ENCODE data around the gene L3MBTL2.

The L3MBTL2 gene

DNA sequence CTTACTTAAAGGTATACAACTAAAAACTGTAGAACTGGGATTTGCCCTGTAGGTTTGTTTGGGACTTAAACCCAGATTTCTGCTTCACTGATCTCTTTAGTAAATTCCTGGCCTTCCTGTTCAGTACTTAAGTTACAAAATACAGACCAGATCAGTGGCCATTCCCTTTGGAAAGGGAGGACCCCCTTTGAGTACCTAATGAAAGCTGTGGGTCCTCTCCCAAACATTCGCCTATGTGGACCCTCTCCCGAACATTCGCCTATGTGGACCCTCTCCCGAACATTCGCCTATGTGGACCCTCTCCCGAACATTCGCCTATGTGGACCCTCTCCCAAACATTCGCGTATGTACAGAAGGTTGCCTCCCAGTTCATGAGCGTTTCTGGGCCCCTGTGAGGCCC, 10.3 kb downstream of the L3MBTL2 start:
- no peak for DNase-seq (ENCODE audit: low read depth in 2 of 2)

GRCh38 chr22:41215926-41216325, 10.8 kb downstream of the L3MBTL2 start:
- no peak for DNase-seq (ENCODE audit: low read depth in 2 of 2)

DNA sequence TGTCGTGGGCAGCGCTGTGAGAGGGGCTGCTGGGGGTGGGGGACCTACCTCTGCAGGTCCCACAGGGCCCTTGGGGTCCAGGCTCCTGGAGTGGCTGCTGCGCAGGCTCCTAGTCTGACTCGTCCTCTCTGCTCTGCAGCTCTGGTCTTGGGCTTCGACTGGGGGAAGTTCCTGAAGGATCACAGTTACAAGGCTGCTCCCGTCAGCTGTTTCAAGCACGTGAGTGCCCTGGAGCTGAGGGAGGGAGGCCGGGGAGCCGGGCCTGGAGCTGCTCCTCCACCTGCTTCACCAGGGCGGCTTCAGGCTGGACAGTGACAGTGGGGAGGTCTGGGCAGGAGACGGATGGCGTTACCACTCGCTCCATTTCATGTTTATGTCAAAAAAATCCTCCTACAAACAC, 11.9 kb downstream of the L3MBTL2 start:
- DNase-seq (ENCODE audit: low read depth in 2 of 2), result no peak

DNA sequence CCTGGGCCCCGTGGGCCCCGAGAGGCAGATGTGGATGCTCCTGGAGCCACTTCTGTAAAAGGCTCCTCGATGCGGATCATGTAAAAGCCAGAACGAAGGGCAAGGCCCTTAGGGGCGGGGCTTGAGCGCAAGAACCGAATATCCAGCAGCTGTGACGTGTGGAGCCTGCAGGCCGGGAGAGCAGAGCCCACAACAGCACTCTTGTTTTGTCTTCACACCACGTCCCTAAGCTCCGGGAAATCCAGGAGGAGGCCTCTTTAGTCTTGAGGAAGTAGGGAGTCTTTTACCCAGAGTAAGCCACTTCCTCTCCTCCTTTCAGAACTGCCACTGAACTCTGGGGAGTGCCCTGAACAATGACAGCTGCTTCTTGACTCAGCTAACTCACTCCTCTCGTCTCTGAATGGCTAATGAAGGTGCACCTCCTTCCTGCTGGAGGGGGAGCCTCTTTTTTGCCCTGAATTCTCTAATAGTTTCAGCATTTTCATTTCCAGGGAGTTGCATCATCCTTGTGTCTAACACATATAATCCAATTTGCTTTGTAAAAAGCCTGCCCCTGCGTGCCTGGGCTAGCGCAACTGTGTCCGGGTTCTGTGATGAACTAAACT, 12.5 kb downstream of the L3MBTL2 start:
- no peak for DNase-seq (ENCODE audit: low read depth in 2 of 2)

GRCh38 chr22:41222846-41223507, 17.9 kb downstream of the L3MBTL2 start:
- no peak for DNase-seq (ENCODE audit: low read depth in 2 of 2)

- DNase-seq (ENCODE audit: low read depth in 2 of 2), result no peak
These were observed 18.4 kb downstream of the L3MBTL2 start for GRCh38 chr22:41223535-41223934.

- DNase-seq (ENCODE audit: low read depth in 2 of 2), result no peak
These were observed 21.9 kb downstream of the L3MBTL2 start for GRCh38 chr22:41226723-41227655.

- DNase-seq (ENCODE audit: low read depth in 2 of 2), result no peak
These were observed 24.1 kb downstream of the L3MBTL2 start for GRCh38 chr22:41229215-41229614.

- DNase-seq (ENCODE audit: low read depth in 2 of 2), result no peak
These were observed 24.8 kb downstream of the L3MBTL2 start for GRCh38 chr22:41229730-41230400.

DNA sequence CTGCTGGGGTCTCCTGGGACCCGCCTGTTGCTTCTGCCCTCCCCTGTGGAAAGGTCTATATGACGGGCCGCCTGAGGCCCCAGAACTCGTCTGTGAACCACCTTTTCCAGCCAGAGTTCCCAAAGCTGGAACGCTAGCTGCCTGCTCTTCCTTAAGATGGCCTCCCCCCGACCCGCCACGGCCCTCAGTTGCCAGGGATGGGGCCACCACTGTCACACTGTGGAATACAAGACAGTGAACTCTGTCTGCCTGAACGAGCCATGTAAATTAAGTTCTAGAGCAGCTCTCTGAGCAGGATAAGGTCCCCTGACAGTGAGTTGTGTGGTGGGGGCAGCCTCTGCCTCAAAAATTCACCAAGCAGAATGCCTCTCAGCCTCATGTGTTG, 25.3 kb downstream of the L3MBTL2 start:
- no peak for DNase-seq (ENCODE audit: low read depth in 2 of 2)

GRCh38 chr22:41231369-41231768, 26.3 kb downstream of the L3MBTL2 start:
- no peak for DNase-seq (ENCODE audit: low read depth in 2 of 2)

DNA sequence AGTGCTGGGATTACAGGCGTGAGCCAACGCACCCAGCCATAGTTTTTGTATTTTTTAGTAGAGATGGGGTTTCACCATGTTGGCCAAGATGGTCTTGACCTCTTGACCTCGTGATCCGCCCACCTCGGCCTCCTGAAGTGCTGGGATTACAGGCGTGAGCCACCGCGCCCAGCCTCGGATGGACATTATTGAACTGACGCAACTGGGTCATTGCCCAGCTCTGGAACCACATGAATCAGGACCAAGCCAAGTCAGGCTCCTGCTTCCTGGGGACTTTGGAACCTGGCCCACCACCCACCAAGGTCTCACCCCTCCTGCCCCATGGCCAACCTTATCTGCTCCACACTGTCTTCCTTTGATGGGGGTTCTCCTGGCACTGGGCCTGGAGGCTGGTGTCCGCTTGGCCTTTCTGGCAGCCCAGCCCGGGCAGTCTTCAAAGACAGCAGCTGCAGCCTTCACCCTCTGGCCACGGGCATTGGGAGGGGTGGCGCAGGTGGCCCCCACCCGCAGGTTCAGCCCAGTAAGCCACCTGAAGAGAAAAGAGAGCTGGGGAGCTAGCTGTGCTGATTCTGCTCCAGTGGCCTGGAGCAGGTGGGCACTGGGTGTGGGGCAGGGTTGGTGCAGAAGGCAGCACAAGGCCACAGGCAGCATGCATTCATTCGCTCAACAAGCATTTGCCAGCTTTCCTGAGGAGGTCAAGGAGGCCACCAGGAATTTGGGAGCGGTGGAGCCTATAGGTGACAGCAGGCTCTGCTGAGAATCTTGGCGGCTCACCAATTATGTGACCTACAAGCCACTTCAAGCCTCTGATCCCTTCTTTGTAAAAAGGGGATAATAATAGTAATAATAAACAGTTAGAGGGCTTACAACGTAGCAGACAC, 29.9 kb downstream of the L3MBTL2 start:
- no peak for DNase-seq (ENCODE audit: low read depth in 2 of 2)

GRCh38 chr22:41237036-41237706, 32.1 kb downstream of the L3MBTL2 start:
- no peak for DNase-seq (ENCODE audit: low read depth in 2 of 2)

DNA sequence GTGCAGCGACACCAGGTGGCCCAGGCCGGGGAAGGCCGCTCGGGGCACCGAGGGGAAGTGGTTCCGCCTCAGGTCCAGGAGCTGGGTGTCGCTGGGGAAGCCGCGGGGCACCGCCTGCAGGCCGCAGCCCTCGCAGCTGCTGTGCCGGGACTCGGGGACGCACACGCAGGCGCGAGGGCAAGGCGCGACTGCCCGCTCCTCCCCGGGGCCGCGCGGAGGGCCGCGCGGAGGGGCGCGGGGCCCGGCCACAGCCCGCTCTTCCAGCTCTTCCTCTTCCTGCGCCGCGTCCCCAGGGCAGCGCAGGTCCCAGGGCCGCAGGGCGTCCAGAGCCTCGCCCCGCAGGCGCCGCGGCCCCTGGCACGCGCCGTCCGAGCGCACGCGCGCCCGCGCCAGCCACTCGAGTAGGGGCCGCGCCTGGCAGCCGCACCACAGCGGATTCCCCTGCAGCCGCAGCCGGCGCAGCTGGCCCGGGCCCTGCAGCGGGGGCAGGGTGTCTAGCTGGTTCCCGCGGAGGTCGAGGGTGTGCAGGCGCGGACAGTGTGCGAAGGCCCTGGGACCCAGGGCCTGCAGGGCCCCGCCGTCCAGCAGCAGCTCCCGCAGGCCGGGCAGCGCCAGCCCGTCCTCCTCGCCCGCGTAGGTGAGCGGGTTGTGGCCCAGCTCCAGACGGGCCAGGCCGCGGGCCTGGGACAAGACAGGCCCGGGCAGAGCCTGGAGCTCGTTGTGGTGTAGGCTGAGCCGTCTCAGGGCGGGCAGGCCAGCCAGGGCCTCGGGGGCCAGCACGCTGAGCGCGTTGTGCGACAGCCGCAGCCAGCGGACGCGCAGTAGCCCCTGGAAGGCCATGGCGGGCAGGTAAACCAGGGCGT, 32.8 kb downstream of the L3MBTL2 start:
- DNase-seq (ENCODE audit: low read depth in 2 of 2), result peak; percentile 74 to 75

DNA sequence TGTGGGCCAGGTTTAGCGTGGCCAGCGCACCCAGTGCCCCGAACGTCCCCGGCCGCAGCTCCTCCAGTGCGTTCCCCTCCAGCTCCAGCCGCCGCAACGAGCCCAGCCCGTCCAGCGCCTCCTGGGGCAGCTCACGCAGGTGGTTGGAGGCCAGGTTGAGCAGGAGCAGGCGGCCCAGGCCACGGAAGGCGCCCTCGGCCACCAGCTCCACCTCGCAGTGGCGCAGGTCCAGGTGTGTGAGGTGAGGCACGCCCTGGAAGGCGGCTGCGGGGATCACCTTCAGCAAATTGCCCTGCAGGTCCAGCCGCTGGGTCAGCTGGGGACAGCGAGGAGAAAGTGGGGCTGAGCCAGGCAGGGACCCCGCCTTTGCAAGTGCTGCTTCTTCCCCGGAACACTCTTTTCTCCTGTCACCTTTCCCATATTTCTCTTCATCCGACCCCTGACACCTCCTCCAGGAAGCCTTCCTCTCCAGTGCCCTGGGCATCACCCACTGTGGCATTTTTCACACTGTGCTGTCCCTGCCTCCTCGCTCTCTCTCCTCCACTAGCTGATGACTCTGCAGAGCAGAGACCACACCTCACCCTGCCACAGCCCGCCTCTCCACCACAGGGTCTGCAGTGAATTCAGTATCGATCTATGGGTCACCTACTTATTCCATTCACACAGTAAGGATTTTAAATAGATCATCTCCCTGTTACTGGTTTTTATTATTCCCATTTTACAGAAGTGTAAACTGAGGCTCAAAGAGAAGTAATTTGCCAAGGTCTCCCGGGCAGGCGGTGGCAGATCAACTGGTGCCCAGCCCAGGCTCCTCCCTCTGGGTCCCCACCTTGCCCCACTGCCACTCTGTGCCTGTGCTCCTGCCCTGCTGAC, 33.7 kb downstream of the L3MBTL2 start:
- no peak for DNase-seq (ENCODE audit: low read depth in 2 of 2)

- no peak for DNase-seq (ENCODE audit: low read depth in 2 of 2)
These were observed 34.5 kb downstream of the L3MBTL2 start for GRCh38 chr22:41239443-41240128.

GRCh38 chr22:41240377-41241132, 35.4 kb downstream of the L3MBTL2 start, which contains the start of gene CHADL:
TSS of gene CHADL (minus strand) at chr22:41240931. CDS start at chr22:41240881, 50 bp downstream.
- DNase-seq (ENCODE audit: low read depth in 2 of 2), result no peak

Data from stimulated activated CD4-positive, alpha-beta T cell treated with anti-CD3 and anti-CD28 coated beads, Interleukin-15, amount 100 ng/mL, for 48 hours (primary cell).